Measurements from ENCODE around the gene RNF26.

RNF26 gene

DNA sequence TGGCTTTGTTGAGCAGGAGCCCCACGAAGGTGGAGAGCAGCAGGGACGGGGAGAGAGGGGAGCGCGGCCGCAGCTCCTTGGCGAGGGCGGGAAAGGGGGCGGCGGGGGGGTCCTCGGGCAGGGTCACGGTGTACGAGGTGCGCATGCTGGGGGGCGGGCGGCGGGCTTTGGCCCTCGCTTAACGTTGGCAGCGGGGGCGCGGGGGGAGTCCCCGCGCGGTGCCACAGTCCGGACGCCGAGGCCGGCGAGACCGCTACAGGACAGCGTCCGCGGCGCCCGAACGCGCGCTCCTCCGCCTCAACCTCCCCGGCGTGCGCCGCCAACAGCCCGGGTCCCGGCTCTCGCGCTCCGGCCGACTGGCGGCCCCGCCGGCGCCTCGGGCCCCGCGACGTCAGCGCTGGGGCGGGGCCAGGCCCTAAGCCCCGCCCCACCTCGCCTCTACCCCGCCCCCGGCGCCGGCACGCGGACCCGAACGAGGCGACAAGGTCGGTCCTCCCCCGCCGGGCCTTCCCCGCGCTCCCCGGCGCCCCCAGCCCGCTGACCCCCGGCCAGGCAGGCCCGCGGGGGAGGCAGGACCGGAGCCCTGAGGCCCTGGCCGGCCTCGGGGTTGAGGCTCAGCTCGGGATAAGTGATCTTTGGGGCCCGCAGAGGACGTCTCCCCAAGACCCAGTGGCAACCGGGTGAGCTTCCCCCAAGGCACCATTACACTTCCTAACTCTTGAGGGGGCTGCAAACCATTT, 29.7 kb downstream of the RNF26 start:
- H3K4me3 Mint-ChIP-seq = no peak overlapping the region
- ATAC-seq (peak; percentile 59), DNase-seq (peak; percentile 63)
- no peaks in the 10 kb centered on the region for H3K36me3 Mint-ChIP-seq (ENCODE audit: low read depth)
- no peak overlapping the region for H3K27ac Mint-ChIP-seq
- peaks cover 6% of the 10 kb centered on the region for H3K4me1 Mint-ChIP-seq
- H3K9me3 Mint-ChIP-seq = no peaks in the 10 kb centered on the region
- peaks cover 44% of the 10 kb centered on the region for H3K27me3 Mint-ChIP-seq

DNA sequence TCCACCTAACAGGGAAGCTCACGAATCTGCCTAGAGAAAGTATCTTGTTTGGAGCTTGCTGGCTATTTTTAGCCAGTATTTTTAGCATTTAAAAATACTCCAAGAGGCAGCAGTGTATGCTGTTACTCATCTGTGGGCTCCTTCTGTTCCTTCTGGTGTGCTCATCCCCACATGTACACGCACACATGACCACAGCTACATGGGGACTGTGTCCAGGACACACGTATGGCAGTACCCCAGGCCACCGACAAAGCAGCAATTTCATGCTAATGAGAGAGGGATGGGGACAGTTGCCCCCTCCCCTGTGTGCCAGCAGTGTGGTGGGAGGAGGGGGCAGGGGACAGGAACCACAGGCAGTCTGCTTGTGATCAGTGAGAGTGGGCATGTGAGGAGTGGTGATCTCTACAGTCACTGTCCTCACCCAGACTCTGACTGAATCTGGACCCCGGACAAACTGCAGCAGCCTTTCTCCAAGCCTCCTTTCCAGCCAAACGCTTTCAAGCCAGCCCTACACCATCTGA, 30.8 kb downstream of the RNF26 start:
- DNase-seq (no peak), ATAC-seq (no peak)
- Mint-ChIP-seq H3K4me3 (no peak overlapping the region), H3K4me1 (peaks cover 3% of the 10 kb centered on the region), H3K36me3 (ENCODE audit: low read depth) (no peaks in the 10 kb centered on the region), H3K27ac (no peak overlapping the region), H3K27me3 (peaks cover 46% of the 10 kb centered on the region), H3K9me3 (no peaks in the 10 kb centered on the region)

DNA sequence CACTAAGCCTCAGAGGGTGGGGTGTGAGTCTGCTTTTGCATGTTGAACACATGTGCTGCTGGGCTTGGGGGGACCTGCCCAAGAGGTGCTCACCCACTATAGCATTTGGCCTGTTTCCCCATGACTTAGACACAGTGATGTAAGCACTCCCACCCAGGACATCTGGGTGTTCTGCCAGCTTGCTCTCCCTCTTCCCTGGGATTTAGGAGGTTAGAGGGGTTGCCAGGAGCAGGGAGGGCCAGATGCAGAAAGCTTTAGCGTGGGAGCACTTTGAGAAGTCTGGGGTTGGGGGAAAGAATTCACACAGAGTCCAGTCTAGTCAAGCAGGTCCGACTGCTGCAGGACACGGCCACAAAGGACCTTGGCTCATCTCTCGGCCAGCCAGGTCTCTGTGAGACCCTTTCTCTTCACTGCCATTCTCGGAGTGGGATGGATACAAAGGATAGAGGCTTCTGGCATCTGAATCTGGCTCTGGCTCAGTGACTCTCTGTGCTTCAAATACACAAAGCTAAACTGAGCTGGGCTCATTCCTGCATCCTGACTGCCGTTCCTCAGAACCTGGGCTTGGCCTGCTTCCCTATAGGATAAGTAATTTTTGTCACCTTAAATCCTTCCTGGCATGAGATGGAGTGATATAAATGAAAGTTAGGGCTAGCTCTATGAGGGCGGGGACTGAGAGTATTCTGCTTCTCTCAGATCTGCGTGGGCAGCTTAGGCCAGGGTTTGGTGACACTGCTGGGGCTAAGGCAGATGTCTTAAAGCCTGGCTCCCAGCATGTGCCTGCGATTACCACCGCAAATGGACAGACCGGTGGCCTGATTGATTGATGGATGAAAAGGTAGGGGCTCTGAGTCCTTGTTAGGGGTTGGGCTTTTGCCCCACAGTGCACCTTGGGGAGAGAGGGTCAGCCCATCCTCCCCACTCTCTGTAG, 32.6 kb downstream of the RNF26 start:
- Mint-ChIP-seq H3K4me3 (no peak overlapping the region), H3K27me3 (peaks cover 45% of the 10 kb centered on the region), H3K36me3 (ENCODE audit: low read depth) (no peaks in the 10 kb centered on the region), H3K9me3 (no peaks in the 10 kb centered on the region), H3K27ac (no peak overlapping the region), H3K4me1 (peaks cover 3% of the 10 kb centered on the region)
- ATAC-seq (no peak), DNase-seq (no peak)

DNA sequence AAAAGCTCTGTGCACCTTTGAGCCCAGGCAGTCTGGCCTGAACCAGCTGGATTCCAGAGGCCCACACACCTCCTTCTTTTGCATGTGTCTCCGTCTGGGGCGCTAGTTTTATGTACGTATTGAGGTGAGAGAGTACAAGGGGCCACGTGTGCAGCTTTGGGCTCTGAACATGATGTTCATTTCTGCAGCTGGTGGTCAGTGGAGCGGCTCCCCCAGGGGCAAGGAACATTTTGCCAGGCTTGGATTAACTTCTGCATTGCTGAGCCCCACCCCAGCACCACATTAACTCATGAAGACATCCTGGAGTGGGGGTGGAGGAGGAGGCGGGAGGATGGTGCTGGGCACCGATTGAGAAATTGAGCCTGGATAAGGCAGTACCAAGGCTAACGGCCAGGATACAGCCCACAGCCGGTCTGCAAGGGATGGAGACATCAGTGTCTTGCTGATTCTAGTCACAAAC, 33.4 kb downstream of the RNF26 start:
- H3K9me3 Mint-ChIP-seq = no peaks in the 10 kb centered on the region
- no peak overlapping the region for H3K4me3 Mint-ChIP-seq
- no peak overlapping the region for H3K27ac Mint-ChIP-seq
- no peaks in the 10 kb centered on the region for H3K36me3 Mint-ChIP-seq (ENCODE audit: low read depth)
- no peak for DNase-seq
- peaks cover 3% of the 10 kb centered on the region for H3K4me1 Mint-ChIP-seq
- H3K27me3 Mint-ChIP-seq = peaks cover 41% of the 10 kb centered on the region
- ATAC-seq = no peak

DNA sequence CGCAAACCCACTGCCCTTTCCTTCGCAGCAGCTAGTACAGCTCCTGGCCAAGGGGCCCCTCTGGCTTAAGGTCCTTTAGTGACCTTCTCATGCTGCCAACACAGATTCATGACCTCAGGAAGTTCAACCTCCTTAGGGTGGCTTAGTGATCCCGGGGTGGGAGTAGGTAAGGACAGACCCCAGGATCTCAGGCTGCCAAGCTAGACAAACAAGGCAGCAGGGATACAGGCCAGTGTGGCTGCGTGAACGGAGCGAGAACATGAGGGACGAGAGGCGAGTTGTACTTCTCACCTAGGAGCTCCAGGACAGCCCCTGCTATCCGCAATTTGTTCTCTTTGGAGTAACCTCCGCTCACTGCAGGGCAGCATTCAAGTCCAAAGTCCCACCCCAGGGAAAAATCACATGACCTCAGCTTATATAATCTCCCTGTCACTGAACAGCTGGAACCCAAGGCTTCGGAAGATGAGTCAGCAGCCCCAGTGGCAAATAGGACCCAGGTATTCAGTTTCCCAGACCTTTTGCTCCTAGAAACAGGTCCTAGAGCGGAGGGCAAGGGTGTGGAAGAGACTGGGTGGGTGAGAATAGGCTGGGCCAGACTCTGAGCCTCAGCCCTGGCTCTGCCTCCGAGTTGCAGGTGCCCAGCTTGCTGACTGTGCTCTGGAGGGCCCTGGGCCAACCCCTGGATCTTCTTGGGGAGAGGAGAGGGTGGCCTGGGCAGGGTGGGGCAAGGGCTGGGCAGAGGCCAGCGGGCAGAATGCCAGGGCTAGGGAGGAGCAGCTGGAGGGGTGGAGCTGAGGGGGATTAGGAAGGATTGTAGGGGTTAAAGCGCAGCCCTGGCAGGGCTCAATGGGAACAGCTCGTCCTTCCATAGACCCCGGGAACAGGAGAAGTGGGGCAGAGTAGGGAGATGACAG, 34.1 kb downstream of the RNF26 start:
- Mint-ChIP-seq H3K27me3 (peaks cover 35% of the 10 kb centered on the region), H3K9me3 (no peaks in the 10 kb centered on the region), H3K4me3 (no peak overlapping the region), H3K36me3 (ENCODE audit: low read depth) (no peaks in the 10 kb centered on the region), H3K27ac (no peak overlapping the region), H3K4me1 (peaks cover 3% of the 10 kb centered on the region)
- ATAC-seq = no peak
- no peak for DNase-seq

DNA sequence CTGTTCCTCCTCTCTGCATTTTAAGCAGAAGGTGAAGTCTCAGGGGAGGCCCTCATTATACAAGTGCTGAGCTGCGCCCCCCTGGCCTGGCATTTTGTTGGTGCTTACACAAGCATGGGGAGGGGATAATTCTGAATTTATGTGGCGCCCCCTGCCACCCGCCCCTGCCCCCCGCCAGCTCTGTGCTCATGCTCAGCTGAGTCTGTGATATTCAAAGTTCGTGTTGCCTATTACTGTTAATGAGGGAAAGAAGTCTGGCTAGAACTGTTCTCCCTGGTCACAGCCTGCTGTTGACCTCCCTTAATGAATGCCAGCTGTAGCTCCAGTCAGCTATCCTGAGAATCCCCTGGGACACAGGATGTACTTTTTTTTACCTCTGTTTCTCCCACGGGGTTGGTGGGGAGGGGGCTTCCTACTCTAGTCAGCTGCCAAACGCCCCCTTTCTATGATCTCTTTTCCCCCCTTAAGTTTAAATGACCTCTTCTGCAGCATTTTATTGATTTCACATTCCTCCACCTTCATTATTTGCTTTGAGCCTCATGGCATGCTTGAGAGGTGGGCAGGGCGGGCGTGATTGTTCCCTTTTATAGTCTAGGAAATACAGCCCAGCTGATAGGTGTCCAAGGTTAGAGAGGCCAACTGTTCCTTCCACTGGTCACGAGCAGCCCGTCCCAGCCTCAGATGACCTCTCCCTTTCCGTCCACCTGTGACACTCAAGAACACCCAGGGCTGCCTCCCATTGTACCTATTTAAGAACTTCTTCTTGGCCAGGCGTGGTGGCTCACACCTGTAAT, 35.0 kb downstream of the RNF26 start:
- ATAC-seq = no peak
- Mint-ChIP-seq H3K9me3 (no peaks in the 10 kb centered on the region), H3K27me3 (peaks cover 34% of the 10 kb centered on the region), H3K36me3 (ENCODE audit: low read depth) (no peaks in the 10 kb centered on the region), H3K4me3 (no peak overlapping the region), H3K4me1 (peaks cover 8% of the 10 kb centered on the region), H3K27ac (no peak overlapping the region)
- DNase-seq = no peak

DNA sequence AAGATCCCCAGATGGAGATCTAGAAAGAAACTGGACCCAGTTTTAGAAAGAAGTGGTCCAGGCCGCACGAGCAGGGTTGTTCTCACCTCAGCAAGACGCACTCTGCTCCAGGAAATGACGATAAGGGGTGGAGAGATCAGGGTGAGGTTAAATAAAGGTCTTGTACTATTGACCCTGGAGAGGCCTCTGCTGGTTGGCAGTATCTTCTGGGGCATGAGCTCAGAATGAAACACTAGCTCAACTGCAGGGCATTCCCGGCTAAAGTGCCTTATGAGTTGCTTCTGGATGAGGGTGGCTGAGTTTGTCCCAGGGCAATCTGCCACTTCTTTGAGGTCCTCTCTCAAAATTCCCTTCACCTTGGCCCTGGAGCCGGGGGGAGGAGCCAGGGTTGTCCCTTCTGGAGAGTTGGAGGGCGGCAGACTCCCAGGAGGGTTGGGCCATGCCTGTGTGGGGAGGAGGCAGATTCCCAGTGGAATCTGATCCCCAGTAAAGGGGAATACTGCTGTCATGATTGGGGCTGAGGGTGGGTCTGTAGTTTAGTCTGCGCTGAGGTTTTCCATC, 36.2 kb downstream of the RNF26 start:
- no peak overlapping the region for H3K27ac Mint-ChIP-seq
- ATAC-seq = no peak
- H3K36me3 Mint-ChIP-seq (ENCODE audit: low read depth) = no peaks in the 10 kb centered on the region
- H3K27me3 Mint-ChIP-seq = peaks cover 22% of the 10 kb centered on the region
- peaks cover 5% of the 10 kb centered on the region for H3K4me1 Mint-ChIP-seq
- DNase-seq = no peak
- H3K4me3 Mint-ChIP-seq = no peak overlapping the region
- H3K9me3 Mint-ChIP-seq = no peaks in the 10 kb centered on the region

DNA sequence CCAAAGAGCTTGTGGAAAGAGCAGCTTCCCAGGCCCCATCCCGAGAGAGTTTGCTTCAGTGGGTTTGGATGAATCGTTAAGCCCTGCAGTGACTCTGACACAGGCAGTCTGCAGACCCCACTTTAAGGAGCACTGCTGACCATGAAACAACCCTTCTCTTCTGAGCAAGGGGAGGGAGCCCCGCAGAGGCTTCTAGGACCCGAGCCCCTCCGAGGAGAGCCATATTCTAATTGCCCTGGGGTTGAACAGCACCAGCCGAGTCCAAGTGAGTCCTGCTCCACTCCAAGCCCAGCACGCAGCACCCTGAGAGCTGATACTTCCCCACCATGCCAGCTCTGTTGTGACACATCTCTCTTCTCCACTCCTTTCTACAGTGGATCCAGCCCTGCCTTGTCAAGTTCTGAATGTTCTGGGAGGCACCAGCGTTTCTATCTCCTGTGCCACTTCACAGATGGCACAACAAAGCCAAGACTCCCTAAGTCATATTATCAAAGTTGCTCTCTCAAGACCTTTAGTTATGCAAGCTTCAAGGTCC, 36.8 kb downstream of the RNF26 start:
- peaks cover 5% of the 10 kb centered on the region for H3K4me1 Mint-ChIP-seq
- no peak overlapping the region for H3K4me3 Mint-ChIP-seq
- no peaks in the 10 kb centered on the region for H3K36me3 Mint-ChIP-seq (ENCODE audit: low read depth)
- H3K27me3 Mint-ChIP-seq = peaks cover 18% of the 10 kb centered on the region
- no peaks in the 10 kb centered on the region for H3K9me3 Mint-ChIP-seq
- DNase-seq (no peak), ATAC-seq (no peak)
- no peak overlapping the region for H3K27ac Mint-ChIP-seq

DNA sequence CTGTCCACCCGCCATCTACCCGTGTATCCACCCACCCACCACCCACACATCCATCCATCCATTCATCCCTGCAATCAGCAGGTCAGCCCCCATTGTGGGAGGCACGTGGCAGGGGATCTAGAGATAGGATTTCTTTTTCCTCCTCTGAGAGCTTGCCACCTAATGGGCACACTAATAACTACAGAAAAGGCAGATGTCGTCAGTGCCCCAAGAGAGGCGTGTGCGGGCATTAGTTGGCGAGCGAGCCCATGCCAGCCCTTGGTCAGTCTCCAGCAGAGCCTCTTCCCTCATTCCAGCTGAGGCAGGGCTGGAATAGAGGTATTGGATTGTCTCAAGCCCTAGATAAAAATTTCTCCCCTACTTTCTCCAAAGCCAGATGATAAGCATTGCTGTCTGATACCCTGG, 37.5 kb downstream of the RNF26 start:
- Mint-ChIP-seq H3K36me3 (ENCODE audit: low read depth) (no peaks in the 10 kb centered on the region), H3K27me3 (peaks cover 12% of the 10 kb centered on the region), H3K4me3 (no peak overlapping the region), H3K27ac (no peak overlapping the region), H3K9me3 (no peaks in the 10 kb centered on the region), H3K4me1 (peaks cover 5% of the 10 kb centered on the region)
- ATAC-seq = no peak
- no peak for DNase-seq

DNA sequence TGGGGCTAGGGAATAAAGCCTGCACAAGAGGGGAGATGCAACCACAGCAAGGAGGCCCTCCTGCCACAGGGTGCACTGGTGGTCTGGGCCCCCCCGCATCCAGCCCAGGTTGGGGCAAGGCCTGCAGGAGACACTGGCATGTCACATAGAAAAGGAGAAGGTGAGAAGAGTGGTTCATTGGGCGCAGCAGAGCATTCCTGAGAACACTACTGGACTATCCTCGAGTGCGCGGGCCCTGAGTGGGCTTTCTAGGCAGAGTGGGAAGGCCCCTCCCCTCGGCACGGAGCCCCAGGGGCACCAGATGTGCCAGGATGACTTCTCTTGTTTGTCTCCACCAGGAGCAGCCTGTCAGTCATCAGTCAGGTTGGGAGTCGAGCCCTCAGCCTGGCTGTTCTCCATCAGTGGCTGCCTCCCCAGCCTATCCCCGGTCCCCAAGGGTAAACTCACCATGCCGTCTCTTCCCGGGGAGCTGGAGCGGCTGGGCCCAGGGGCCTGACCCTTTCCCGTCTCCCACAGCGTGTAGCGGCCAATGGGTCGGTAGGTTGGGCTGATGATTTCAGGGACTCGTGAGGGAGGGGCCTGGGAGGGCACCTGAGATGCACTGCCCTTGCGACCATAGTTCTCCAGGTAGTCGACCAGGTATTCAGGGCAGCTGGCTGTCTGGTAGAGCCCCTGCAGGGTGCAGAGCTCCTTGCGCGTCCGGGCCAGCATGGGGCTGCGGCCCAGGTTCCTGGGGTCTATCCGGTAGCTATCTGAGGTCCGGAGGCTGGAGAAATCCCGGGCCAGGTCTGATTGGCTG, 38.1 kb downstream of the RNF26 start:
- H3K27me3 Mint-ChIP-seq = peaks cover 7% of the 10 kb centered on the region
- ATAC-seq (no peak), DNase-seq (no peak)
- H3K27ac Mint-ChIP-seq = no peak overlapping the region
- H3K4me1 Mint-ChIP-seq = peaks cover 5% of the 10 kb centered on the region
- H3K36me3 Mint-ChIP-seq (ENCODE audit: low read depth) = no peaks in the 10 kb centered on the region
- no peak overlapping the region for H3K4me3 Mint-ChIP-seq
- H3K9me3 Mint-ChIP-seq = no peaks in the 10 kb centered on the region

DNA sequence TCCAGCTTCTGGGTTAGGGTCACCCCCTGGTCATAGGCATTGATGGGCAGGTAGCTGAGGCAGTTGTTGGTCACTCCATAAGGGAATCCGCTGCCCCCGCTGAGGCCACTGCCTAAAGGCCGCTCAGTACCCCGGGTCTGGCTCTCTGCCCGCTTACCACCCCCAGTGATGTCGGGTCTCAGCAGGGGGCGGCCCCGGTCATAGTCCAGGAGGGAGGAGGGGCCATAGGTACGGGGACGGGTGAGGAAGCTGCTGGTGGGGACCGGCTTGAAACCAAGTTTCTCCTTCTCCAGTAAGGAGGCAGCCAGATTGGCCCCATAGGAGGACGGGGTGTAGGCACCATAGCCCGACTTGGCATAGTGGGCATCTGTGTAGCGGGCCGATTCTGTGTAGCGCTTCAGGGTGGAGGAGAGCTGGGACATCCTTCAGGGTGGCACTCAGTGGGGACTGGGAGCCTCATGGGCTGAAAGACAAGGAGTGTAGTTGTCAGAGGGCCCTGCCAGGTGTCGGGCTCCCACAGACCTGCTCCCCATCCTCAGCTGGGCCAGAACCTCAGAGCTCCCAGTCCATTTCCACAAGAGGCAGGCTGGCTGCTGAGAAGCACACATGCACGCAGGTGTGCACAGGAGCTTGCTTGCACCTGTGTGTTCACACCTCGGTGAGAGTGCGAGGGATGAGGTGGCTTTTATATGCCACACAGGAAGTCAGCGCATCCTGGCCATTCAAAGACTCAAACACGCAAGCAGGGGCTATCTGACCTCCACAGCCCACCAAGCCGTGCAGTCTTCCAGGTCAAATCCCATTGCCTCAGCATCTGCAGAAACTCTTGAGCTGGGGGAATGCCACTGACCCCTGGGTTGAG, 39.0 kb downstream of the RNF26 start:
- Mint-ChIP-seq H3K27me3 (peaks cover 4% of the 10 kb centered on the region), H3K27ac (no peak overlapping the region), H3K4me3 (no peak overlapping the region), H3K9me3 (no peaks in the 10 kb centered on the region), H3K36me3 (ENCODE audit: low read depth) (no peaks in the 10 kb centered on the region), H3K4me1 (peaks cover 5% of the 10 kb centered on the region)
- ATAC-seq (no peak), DNase-seq (no peak)
